ENCODE measurements around the gene CDK6.

- no peak for TF ChIP-seq CTCF (IDR thresholded peaks at IDR 0.05 in 2 of 3, conservative IDR thresholded peaks at IDR 0.05 in 1 of 3; ENCODE audit: control insufficient read depth in 2 of 3, extremely low read depth in 1 of 3, insufficient read depth in 1 of 3, low read depth in 3 of 3, low read length in 3 of 3)
- no peak for TF ChIP-seq ZZZ3 (IDR thresholded peaks at IDR 0.05; ENCODE audit: control insufficient read depth, insufficient read length, low read depth)
- TF ChIP-seq BCL3 (IDR thresholded peaks at IDR 0.05; ENCODE audit: borderline replicate concordance, insufficient read depth, low read depth, low read length, poor library complexity, severe bottlenecking), result no peak
- no peak for TF ChIP-seq CHD2 (IDR thresholded peaks at IDR 0.05; ENCODE audit: borderline replicate concordance, low read depth, low read length)
- TF ChIP-seq CBX5 (IDR thresholded peaks at IDR 0.05; ENCODE audit: low read depth), result no peak
- no peak for TF ChIP-seq ZBTB11 (CRISPR knock-in tag; IDR thresholded peaks at IDR 0.05)
- no peak for TF ChIP-seq POLR2A (IDR thresholded peaks at IDR 0.05; ENCODE audit: low read depth, low read length)
- TF ChIP-seq RFX5 (IDR thresholded peaks at IDR 0.05; ENCODE audit: low read depth, low read length), result no peak
- no peak for TF ChIP-seq EP300 (IDR thresholded peaks at IDR 0.05; ENCODE audit: borderline replicate concordance in 1 of 2, control insufficient read depth in 1 of 2, low read depth in 2 of 2, low read length in 2 of 2)
- no peak for TF ChIP-seq MXI1 (IDR thresholded peaks at IDR 0.05; ENCODE audit: low read depth, low read length)
- no peak for TF ChIP-seq BHLHE40 (IDR thresholded peaks at IDR 0.05; ENCODE audit: borderline replicate concordance in 1 of 2, low read depth in 2 of 2, low read length in 1 of 2)
- no peak for TF ChIP-seq ETV6 (conservative IDR thresholded peaks at IDR 0.05 in 1 of 2, IDR thresholded peaks at IDR 0.05 in 1 of 2; ENCODE audit: borderline replicate concordance in 1 of 2, low read depth in 1 of 2)
- TF ChIP-seq NFYB (IDR thresholded peaks at IDR 0.05; ENCODE audit: insufficient read depth, low read depth, low read length), result no peak
- no peak for TF ChIP-seq RAD21 (IDR thresholded peaks at IDR 0.05; ENCODE audit: insufficient read depth, low read depth, low read length)
These were observed 3.5 kb upstream of the CDK6 start for GRCh38 chr7:92839901-92840300.

All from GM12878 (cell line).